Mammary epithelial cell (primary cell): ENCODE data around the gene ATXN1.

ENCODE experiments used
- EZH2 ChIP-seq: IDR thresholded peaks from 2 replicates; pipeline ENCODE4 v1.6.1; 2012; ENCODE audit warnings: low read length, inconsistent platforms, borderline replicate concordance
- TF ChIP-seq, protein P1 (sequence below), 2 donors: IDR thresholded peaks in 1 of 2; conservative IDR thresholded peaks in 1 of 2; 2 replicates each; pipeline ENCODE4 v1.5.1; 2011 to 2012; ENCODE audit warnings: inconsistent platforms in 2 of 2, low read length in 2 of 2, mild to moderate bottlenecking in 2 of 2, control low read depth in 1 of 2, low read depth in 1 of 2; ENCODE audit not compliant: insufficient read depth in 1 of 2; ENCODE audit errors: extremely low read depth in 1 of 2

DNA sequence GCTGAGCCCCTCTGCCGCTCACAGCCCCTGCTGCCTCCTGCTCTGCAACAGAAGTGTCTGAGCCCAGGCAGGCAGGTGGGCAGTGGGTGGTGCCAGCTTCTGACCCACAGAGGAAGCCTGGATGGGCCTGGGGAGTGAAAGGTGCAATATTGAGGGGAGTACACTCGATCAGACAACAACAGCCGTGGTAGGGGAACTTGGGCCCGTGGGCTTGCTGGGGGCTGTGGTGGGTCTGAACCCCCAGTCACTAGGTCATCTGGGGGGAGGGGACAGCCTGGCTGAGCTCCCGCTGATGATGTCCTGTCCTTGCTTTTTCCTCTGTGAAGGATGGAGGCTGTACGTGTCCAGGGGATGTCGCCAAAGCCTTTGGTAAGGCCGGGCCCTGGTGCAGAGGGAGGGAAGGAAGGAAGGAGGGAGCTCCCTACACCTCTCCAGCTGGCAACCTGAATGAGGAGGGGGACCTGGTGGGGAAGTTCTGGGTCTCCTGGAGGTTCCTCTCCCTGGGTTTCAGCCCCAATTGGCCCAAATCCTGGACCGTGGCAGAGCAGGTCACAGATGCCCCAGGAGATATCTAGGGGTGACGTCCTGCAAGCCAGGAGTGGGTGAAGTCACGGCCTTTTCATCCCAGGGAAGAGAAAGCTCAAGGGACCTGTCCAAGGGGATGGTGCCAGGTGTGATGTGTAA lies 475.7 kb downstream of the ATXN1 start:
- TF ChIP-seq, protein P1, sequence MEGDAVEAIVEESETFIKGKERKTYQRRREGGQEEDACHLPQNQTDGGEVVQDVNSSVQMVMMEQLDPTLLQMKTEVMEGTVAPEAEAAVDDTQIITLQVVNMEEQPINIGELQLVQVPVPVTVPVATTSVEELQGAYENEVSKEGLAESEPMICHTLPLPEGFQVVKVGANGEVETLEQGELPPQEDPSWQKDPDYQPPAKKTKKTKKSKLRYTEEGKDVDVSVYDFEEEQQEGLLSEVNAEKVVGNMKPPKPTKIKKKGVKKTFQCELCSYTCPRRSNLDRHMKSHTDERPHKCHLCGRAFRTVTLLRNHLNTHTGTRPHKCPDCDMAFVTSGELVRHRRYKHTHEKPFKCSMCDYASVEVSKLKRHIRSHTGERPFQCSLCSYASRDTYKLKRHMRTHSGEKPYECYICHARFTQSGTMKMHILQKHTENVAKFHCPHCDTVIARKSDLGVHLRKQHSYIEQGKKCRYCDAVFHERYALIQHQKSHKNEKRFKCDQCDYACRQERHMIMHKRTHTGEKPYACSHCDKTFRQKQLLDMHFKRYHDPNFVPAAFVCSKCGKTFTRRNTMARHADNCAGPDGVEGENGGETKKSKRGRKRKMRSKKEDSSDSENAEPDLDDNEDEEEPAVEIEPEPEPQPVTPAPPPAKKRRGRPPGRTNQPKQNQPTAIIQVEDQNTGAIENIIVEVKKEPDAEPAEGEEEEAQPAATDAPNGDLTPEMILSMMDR (conservative IDR thresholded peaks at IDR 0.05 in 1 of 2, IDR thresholded peaks at IDR 0.05 in 1 of 2; ENCODE audit: extremely low read depth in 1 of 2, insufficient read depth in 1 of 2, low read depth in 1 of 2, low read length in 2 of 2) = no peak
- TF ChIP-seq EZH2 = no peak
